Adrenal gland (tissue), 12 donors: ENCODE measurements around the gene SGK2. TPM values are rescaled to one million over a fixed set of nuclear protein-coding genes. Genes with fewer than 3 reads are reported as not detected.

Experiments
- DNase-seq, 7 donors: peaks; one replicate each; pipeline ENCODE4 v3.0.0-alpha.2; 2019 to 2020
- H3K27ac ChIP-seq, 5 donors: fragments of 200-600 bp; sonication (generic) in 4 of 5; 1 replicate in 3 of 5; 2 replicates in 2 of 5; pipeline versions ENCODE4 v1.5.1 to v1.8.0; 2016 to 2020; ENCODE audit warnings: mild to moderate bottlenecking in 1 of 5
- H3K27me3 ChIP-seq: fragments of 200-600 bp; 2 replicates; pipeline ENCODE4 v1.8.0; 2021
- H3K36me3 ChIP-seq, 2 donors: fragments of 200-600 bp; replicated peaks in 1 of 2; 1 replicate in 1 of 2; 2 replicates in 1 of 2; pipeline versions ENCODE4 v1.5.1 to v1.8.0; 2018 to 2022
- H3K4me1 ChIP-seq, 2 donors: fragments of 200-600 bp; replicated peaks in 1 of 2; 1 replicate in 1 of 2; 2 replicates in 1 of 2; pipeline versions ENCODE4 v1.5.1 to v1.8.0; 2018 to 2021
- H3K4me3 ChIP-seq, 4 donors: fragments of 200-600 bp; sonication (generic) in 3 of 4; one replicate each; pipeline ENCODE4 v1.5.1; 2016 to 2018
- H3K9me3 ChIP-seq, 3 donors: fragments of 200-600 bp; sonication (generic) in 1 of 3; replicated peaks in 1 of 3; 1 replicate in 2 of 3; 2 replicates in 1 of 3; pipeline versions ENCODE4 v1.5.1 to v1.8.0; 2016 to 2021
- POLR2A ChIP-seq, 2 donors: fragments of 450-650 bp; IDR thresholded peaks; one replicate each; pipeline ENCODE4 v1.6.1; 2017; ENCODE audit warnings: antibody characterized with exemption in 2 of 2, mild to moderate bottlenecking in 2 of 2, moderate library complexity in 1 of 2
- WGBS, 4 donors: extraction: QIAGEN DNeasy Blood & Tissue Kit in 2 of 4; methylation state at CpG; one replicate each; pipeline versions ENCODE4 v1.1.5 to v1.1.7; 2013 to 2017; 5-methylcytosine and 5-hydroxymethylcytosine counted together
- intact Hi-C, 2 donors: fragments of 100-400 bp; cut with DNase I; formaldehyde crosslinking; loops; one replicate each; pipeline versions ENCODE4 v1.14.1 to v1.15.0; 2022 to 2023
- polyA plus RNA-seq, 3 donors: library from polyadenylated mRNA; stranded (reverse); fragments of 200-250 nt in 2 of 3; fragments of 350-450 nt in 1 of 3; fragmentation: Illumina TruSeq in 1 of 3; extraction: RNeasy Lipid Tissue Mini Kit (QIAGEN cat#74804) in 1 of 3; gene quantifications; one replicate each; pipeline ENCODE4 v1.2.3, GENCODE V29; 2013 to 2014
- total RNA-seq, 9 donors: library from RNA; depleted of rRNA in 4 of 9; stranded (reverse); fragments of >200 nt in 4 of 9; fragments of 120-200 nt in 1 of 9; fragmentation: NEBNext Ultra II Directional in 1 of 9; extraction: Animal tissue kit (Norgen Biotek cat#: 25700) in 1 of 9; gene quantifications; one replicate each; pipeline versions ENCODE4 v1.1.0 to v1.2.4, GENCODE V29; 2013 to 2023
- TF ChIP-seq, protein P1 (sequence below), 6 experiments: fragments of 450-650 bp in 4 of 6; fragments of 200-600 bp in 2 of 6; sonication (generic) in 1 of 6; IDR thresholded peaks; 1 replicate in 5 of 6; 2 replicates in 1 of 6; pipeline versions ENCODE4 v1.5.1 to v1.8.0; 2016 to 2021; ENCODE audit warnings: antibody characterized with exemption in 6 of 6, mild to moderate bottlenecking in 2 of 6, moderate library complexity in 1 of 6
- donor health status: healthy with polysubstance abuse.
- donor health status: Bipolar disorder and iron deficiency.
- donor health status: DM: yes; HTN: yes; CAD: no.
- donor health status: DM: no; HTN: no; CAD: no.
- donor health status: DM: no; HTN: no; CAD: no.
- donor health status: DM: yes; HTN: yes; CAD: no.

The SGK2 gene
- total and polyA plus RNA-seq, 12 donors, result 0.38 to 4.9 (median 1.3) TPM; not detected in 2

DNA sequence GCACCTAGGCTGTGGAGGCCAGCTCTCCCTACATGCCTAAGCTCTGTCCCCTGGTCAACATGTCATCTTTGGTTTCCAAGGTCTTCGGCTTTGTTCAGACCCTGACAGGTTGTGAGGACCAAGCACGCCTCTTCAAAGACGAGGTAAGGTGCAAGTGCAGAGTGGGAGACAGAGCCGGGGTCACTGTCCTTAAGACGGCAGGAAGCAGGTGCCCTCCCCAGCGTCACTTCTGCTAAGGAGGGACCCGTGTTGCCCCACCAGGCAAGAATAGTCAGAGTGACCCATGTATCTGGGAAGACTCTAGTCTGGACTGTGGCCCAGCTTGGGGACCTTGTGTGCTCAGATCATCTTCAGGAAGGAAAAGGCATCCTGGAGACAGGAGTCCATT, 18.2 kb upstream of the SGK2 start:
- Histone ChIP-seq H3K4me1 (no peaks in the 10 kb centered on the region), H3K27ac (no peak overlapping the region), H3K4me3 (no peak overlapping the region), H3K27me3 (no peaks in the 10 kb centered on the region), H3K9me3 (no peaks in the 10 kb centered on the region), H3K36me3 (no peaks in the 10 kb centered on the region)
- WGBS, 4 donors, result 88 to 91% (median 89%) methylated on average over 7 of the region's 7 CpGs
- no peak for DNase-seq
- no peak for TF ChIP-seq POLR2A (IDR thresholded peaks at IDR 0.05)
- TF ChIP-seq, protein P1, sequence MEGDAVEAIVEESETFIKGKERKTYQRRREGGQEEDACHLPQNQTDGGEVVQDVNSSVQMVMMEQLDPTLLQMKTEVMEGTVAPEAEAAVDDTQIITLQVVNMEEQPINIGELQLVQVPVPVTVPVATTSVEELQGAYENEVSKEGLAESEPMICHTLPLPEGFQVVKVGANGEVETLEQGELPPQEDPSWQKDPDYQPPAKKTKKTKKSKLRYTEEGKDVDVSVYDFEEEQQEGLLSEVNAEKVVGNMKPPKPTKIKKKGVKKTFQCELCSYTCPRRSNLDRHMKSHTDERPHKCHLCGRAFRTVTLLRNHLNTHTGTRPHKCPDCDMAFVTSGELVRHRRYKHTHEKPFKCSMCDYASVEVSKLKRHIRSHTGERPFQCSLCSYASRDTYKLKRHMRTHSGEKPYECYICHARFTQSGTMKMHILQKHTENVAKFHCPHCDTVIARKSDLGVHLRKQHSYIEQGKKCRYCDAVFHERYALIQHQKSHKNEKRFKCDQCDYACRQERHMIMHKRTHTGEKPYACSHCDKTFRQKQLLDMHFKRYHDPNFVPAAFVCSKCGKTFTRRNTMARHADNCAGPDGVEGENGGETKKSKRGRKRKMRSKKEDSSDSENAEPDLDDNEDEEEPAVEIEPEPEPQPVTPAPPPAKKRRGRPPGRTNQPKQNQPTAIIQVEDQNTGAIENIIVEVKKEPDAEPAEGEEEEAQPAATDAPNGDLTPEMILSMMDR (IDR thresholded peaks at IDR 0.05), result no peak
- intact Hi-C loops, result no loop called here

DNA sequence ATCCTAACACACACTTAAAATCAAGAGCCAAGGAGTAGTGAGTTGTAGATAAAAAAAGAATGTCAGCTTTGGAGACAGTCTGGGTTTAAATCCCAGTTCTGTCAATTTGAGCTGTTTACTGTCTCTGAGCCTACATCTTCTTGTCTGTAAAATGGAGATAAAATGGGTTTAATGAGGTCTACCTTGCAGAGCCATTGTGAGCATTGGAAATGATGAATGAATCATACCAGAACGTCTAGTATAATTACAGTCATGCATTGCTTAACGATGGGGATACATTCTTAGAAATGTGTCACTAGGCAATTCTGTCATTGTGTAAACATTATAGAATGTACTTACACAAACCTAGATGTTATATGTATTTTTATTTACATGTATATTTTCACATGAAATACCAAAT, 17.6 kb upstream of the SGK2 start:
- no peaks in the 10 kb centered on the region for H3K4me1 ChIP-seq
- H3K9me3 ChIP-seq, result no peaks in the 10 kb centered on the region
- no peak overlapping the region for H3K4me3 ChIP-seq
- H3K27me3 ChIP-seq, result no peaks in the 10 kb centered on the region
- H3K27ac ChIP-seq, result no peak overlapping the region
- WGBS, 4 donors, result 67 to 73% (median 69%) methylated on average over 2 of the region's 2 CpGs
- intact Hi-C loops, result no loop called here
- no peak for DNase-seq
- TF ChIP-seq POLR2A (IDR thresholded peaks at IDR 0.05), result no peak
- TF ChIP-seq, protein P1 (IDR thresholded peaks at IDR 0.05), result no peak
- no peaks in the 10 kb centered on the region for H3K36me3 ChIP-seq

DNA sequence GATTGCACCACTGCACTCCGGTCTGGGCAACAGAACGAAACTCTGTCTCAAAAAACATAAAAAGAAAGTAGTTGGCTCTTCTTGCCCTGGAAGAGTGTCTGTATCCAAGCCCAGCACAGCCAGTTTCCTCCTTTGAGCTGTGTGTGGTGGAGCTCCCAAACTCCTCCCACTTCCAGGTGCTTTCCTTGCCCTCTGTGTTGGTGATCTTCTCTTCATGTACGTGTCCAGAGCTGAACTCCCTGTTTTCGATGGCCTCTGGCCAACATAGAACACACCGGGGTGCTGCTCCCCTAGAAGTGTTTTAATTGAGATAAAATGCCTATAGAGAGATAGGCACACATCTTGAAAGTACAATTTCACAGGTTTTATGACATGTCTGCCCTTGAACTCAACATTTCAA, 16.7 kb upstream of the SGK2 start:
- H3K36me3 ChIP-seq, result no peaks in the 10 kb centered on the region
- 77 to 82% (median 80%) methylated on average over 5 of the region's 5 CpGs for WGBS, 4 donors

DNA sequence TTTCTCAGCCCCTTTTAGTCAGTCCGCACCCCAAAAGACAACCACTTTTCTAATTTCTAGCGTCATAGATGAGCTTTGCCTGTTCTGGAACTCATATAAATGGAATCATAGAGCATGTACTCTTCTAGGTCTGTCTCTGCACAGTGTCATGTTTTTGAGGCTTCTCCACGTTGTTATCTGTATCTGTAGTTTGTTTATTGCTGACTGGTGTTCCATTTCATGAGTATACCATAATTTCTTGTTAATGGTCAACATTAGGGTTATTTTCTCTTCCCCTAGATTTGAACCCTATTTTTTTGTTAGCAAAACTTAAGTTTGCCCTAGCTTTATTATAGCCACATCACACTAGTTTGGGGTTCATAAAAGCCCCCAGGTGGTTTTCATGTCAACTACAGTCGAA, 16.2 kb upstream of the SGK2 start:
- H3K27me3 ChIP-seq, result no peaks in the 10 kb centered on the region
- TF ChIP-seq, protein P1 (IDR thresholded peaks at IDR 0.05), result no peak
- no peak for TF ChIP-seq POLR2A (IDR thresholded peaks at IDR 0.05)
- no peak for DNase-seq
- H3K9me3 ChIP-seq, result no peaks in the 10 kb centered on the region
- intact Hi-C loops, result no loop called here
- 71 to 81% (median 74%) methylated on average over 4 of the region's 4 CpGs for WGBS, 4 donors
- H3K4me1 ChIP-seq, result no peaks in the 10 kb centered on the region
- no peak overlapping the region for H3K27ac ChIP-seq
- no peaks in the 10 kb centered on the region for H3K36me3 ChIP-seq
- H3K4me3 ChIP-seq, result no peak overlapping the region

More for the DNA sequence above, 16.7 kb upstream of the SGK2 start:
- Histone ChIP-seq H3K9me3 (no peaks in the 10 kb centered on the region), H3K27ac (no peak overlapping the region), H3K27me3 (no peaks in the 10 kb centered on the region), H3K4me1 (no peaks in the 10 kb centered on the region), H3K4me3 (no peak overlapping the region)
- TF ChIP-seq, protein P1 (IDR thresholded peaks at IDR 0.05), result no peak
- TF ChIP-seq POLR2A (IDR thresholded peaks at IDR 0.05), result no peak
- DNase-seq, result no peak
- intact Hi-C loops, result no loop called here
